HG02852 (cell line): ENCODE data around the gene TMEM236.

Experiments used
- ATAC-seq: cut with Tn5 transposase; IDR thresholded peaks from one replicate; pipeline ENCODE4 v1.9.1; 2021; ENCODE audit warnings: mild to moderate bottlenecking, moderate library complexity; ENCODE audit not compliant: unreplicated experiment

The TMEM236 gene

DNA sequence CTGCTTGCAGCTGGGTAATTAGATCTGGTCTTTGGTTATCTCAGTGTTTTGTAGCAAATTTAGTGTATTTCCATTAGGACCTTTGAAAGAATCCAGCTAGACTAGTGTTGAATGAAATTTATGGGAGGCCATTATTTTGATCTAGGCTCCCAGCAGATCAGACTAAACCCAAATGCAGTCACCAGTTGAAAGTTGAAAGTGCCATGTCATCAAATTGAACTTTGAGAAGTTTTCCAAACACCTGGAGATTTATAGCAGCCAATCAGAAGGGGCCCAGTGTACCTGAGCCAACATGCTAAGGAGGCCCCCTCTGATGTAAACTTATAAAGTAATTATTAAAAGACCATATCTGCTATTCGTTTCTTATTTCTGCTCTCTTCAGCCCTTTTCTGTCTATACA is 11.3 kb upstream of the TMEM236 start:
- ATAC-seq: no peak

GRCh38 chr10:17742918-17743317 is 9.1 kb upstream of the TMEM236 start:
- ATAC-seq: no peak

DNA sequence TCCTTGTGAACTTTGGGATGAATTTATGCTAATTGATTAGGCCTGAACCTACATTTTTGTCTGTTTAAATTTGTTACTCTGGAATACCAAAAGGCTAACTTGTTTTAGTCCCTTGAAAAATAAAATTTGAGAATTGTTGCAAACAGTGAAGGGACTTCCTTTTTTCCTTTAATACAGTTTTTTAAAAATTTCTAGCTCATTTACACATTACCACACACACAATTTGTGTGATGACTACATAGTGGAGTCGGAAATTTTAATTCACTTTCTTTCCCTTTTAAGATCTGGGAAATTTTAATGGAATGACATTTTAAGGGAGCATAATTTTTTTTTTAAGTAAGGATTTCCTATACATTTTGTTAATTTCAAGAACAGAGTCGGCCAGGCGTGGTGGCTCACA is 8.6 kb upstream of the TMEM236 start:
- ATAC-seq: no peak

DNA sequence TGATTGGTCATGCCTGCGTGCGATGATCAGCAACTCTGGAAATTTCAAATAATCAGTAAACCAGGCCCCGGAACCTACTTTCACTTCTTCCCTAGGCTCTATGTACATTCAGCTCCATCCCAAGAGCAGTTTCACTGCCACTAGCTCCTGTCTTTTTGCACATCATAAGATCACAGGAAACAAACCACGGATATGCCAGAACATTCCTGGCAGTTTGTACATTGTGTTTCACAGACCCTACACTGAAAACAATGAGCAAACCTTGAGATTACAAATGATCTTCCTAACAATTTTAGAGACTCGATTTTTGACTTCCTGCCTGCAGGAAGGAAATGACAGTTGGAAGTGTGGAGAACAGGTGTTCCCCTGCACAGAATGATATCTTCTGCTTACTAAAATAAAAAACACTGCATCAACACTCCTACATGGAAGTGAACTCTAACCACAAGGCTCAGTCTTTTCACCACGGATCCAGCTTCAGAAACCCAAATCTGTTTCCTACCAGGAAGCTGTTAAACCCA is 7.6 kb upstream of the TMEM236 start:
- no peak for ATAC-seq

DNA sequence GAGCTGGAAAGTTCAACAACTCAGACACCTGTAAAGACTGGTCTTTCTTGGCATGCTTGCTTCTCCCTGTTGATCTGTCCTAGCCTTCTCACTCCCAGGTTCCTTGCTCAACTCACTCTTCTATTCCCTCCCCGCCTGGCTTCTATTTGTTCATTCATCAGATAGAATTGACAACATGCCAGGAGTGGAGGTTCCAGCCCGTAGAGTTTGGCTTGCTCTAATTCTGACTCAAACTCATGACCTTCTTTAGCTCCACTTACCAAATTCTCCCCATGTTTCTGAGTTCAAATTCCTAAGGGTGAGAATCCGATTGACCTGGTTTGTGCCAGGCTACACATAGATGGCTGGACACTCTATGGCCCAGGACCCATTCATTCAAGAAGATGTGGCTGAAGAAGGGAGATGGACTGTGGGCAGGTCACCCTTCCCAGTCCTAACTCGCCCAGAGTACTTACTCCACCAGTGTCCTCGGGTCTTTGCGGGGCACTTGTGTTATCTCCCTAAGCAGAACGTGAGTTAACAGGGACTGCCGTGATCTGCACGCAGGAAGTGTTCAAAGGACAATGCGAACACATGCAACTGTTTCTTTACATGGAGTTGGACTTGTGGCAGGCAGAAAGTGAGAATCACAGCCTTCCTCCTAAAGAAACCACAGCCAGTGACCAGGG is 4.0 kb upstream of the TMEM236 start:
- ATAC-seq: no peak

DNA sequence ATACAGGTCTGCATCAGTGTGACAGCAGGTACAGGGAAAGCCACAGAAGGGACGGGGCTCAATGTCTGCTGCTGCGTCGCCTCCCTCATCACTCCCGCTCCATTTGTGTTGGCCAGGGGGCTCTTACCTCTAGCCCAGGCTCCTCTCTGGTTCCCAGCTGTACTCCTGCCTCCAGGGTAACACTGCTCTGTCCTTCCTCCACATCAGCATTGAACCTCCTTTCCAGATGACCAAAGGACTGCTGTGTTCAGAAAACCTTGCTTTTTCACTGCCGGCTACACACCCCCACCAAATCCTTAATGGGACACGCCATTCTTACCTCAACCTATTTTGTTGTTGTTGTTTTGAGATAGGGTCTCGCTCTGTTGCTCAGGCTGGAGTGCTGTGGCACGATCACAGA is 2.1 kb upstream of the TMEM236 start:
- ATAC-seq: no peak

DNA sequence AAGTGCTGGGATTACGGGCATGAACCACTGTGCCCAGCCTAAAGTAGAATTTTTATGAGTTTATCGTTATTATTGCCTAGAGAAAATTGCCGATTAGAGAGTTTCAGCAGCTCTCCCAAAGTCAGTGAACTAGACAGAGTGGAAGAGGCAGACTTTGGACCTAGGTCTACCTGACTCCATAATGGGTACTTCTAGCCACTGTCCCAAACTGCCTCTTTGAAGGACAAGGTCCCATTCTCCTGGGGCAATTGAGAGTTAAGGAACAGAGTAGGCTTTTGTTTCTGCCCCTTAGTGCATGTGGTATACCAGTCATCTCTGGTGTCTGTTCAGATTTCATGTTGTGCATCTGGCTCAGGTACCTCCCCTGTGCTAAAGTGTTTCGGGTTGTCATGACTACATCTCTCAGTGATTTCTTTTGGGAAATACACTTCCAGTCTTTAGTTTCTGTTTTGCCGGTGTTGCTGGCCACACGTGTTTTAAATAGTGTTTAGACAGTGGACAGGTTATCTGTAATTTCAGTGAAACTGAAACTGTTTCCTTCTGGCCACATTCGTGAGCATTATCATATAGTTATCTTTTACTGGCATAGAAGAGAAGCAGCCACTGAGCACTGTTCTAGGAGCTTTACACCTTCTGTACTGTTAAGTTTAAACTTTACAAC is 4.7 kb downstream of the TMEM236 start:
- ATAC-seq: peak; percentile 92

DNA sequence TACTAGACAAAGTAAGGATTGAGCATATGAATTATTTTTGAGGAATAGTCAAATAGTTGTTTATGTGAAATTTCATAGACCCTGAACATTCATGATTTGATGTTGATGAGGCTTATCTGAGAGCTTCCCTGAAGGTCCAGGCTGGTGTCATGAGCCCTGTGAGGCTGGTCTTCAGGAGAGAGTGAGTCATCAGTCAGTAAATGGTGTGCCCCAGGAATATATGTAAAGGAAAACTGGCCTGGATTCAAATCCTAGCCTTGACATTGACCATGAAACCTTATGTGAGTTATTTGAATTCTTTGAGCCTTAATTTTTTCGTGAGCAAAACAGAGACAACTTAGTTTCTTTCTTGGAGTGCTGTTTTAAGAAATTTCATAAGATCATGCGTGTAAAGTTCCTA is 6.2 kb downstream of the TMEM236 start:
- ATAC-seq: no peak

DNA sequence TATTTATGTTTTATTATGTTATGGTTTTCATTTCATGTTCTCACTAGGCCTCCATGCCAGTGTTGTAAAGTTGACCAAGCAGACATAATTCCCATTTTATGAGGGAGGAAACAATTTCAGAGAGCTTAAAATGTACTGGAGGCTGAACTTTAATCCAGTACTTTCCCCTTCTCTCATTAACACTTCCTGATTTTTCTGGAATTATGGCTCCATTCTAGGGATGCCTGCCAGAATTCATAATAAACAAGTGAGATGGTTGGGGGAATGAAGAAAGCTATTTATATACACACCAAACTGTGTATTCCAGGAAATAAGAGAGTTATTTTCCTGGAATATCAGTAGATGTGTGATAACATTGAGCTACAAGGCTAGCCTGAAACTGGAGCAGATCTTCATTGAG is 6.9 kb downstream of the TMEM236 start:
- ATAC-seq: no peak

DNA sequence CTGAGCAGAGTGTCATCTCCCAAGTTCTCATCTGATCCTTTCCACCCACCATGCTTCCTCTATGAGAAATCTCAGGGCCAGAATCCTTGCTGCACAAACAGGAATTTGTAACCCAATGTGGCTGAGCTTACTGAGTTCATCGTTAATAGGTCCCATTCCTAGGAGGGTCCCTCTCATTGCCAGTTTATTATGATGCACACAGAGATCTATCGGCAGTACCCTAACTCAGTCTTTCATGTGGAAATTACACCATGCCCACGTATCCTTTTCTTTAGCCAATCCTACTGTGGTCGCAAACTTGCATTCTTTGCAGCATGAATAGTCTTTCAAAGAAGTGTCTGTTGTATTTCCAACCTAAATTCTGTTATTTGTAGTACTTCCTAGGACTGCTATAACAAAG is 12.1 kb downstream of the TMEM236 start:
- no peak for ATAC-seq

DNA sequence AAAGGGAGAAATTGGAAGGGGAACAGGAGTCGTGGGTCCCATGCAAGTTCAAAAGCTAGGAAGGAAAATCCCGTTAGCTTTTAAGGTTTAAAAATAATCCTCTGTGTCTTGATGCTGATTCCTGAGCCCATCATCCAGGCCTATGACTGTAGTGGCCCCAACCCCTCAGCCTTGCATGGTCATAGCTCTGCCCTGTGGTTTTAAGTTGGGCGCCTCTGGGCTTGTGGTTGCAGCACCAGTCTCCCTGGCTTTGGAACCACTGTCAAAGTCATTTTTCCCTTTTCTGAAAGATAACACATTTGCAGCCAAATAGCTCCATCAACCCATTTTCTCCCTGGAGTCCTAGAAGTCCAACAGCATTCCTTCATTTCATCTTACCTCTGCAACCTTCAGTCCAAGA is 13.6 kb downstream of the TMEM236 start:
- ATAC-seq: no peak

- no peak for ATAC-seq
Measured at GRCh38 chr10:17766731-17767130, 14.7 kb downstream of the TMEM236 start.

GRCh38 chr10:17768496-17768895 is 16.5 kb downstream of the TMEM236 start:
- no peak for ATAC-seq

- ATAC-seq: no peak
Measured at GRCh38 chr10:17768957-17769356, 17.0 kb downstream of the TMEM236 start.

GRCh38 chr10:17771017-17771416 is 19.0 kb downstream of the TMEM236 start:
- no peak for ATAC-seq

DNA sequence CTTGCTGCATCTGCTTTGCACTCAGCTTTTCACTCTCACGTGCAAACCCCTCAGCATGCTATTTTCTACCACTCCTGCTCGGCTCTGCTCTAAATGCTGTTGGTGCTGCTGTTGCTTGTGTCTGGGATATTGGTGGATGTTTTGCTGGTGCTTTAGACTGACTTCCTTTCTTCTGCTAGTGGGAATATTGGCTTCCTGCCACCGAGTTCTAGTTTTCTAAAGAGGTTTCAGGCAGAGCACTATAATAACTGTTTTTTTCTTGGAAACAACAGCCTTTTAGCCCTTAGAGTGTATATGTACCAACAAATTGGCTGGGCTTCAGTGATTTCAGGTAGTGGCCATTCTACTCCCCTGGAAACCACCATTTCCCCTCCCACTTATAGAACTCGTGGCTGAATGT is 27.8 kb downstream of the TMEM236 start:
- no peak for ATAC-seq

GRCh38 chr10:17780727-17781126 is 28.7 kb downstream of the TMEM236 start:
- no peak for ATAC-seq

DNA sequence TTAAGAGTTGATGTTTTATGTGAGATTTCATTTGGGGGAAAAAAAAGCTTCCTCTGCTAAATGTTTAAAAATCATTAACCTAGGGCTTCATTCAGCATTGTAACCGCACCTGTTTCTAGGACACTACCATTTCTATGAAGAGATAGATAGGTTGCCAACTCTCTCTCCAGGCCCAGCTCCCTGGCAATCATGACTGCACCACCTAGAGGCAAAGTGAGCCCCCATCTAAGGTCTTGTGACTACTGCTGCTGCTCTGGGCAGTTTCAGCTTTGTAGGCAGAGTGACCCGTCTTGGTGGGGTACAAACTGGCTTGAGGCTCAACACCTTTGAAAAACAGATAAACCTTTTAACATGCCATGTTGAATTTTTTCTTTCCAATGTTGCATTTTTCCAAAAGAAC is 29.9 kb downstream of the TMEM236 start:
- ATAC-seq: no peak

DNA sequence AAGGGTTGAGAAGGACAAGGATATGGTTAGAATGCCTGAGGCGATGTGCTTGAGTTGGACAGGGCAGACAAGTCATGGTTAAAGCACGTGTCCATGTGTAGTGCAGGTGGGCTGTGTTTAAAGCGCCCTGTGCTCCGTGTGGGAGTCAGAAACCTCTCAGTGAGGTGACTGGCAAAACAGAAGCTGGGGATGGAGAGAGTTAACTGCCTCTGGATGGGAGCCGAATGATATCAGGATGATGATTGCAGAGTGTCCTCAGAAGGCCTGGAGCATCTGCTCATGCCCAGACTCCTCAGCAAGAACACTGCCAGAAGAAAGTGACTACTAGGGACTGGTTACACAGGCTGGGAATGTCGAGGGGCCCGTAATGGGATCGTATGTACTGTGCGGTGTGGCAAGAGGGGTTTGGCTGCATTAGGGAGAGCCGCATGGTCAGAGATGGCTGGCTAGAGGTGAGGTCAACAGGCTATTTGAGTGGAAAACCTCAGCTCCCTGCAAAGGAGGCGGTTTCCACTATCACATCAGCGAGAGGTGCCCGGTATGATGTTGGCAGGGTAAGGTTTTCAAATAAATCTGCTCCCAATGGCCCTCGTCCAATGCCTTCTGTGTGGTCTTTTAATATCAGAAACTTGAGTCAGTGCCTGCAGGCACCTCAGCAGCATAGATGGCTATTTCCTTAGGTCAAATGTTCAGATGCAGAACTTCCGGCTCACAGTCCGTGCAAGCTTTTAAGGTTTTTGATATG is 31.1 kb downstream of the TMEM236 start:
- no peak for ATAC-seq

GRCh38 chr10:17783751-17784150 is 31.8 kb downstream of the TMEM236 start:
- ATAC-seq: no peak

GRCh38 chr10:17784688-17785087 is 32.7 kb downstream of the TMEM236 start:
- ATAC-seq: no peak
